Measurements from ENCODE around the gene EDRF1.

Gene EDRF1

DNA sequence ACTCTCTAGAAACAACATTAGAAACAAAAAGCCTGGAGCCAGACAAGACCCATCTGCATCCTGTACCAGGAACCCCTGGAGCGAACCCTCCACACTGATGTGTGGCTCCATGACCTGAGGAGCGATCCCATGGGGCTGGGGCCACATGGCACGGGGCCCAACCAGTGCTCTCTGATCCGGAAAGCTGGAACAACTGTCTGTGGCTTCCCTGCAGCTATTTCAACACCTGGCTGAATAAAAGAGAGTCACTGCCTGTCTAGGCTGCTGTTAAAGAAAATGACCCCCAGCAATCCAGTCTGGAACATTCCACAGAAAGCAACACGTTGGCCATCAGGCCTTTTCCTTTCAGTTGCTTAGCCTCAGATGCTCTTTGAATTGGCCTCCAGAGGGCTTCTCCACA is 82.6 kb downstream of the EDRF1 start:
- no peaks in the 10 kb centered on the region for H3K27me3 ChIP-seq (ENCODE audit: control insufficient read depth, low read length)
- H3K4me2 ChIP-seq (ENCODE audit: low read length): no peak overlapping the region
- H3F3A ChIP-seq (ENCODE audit: control insufficient read depth, insufficient read depth): no peaks in the 10 kb centered on the region
- TF ChIP-seq, protein P1, sequence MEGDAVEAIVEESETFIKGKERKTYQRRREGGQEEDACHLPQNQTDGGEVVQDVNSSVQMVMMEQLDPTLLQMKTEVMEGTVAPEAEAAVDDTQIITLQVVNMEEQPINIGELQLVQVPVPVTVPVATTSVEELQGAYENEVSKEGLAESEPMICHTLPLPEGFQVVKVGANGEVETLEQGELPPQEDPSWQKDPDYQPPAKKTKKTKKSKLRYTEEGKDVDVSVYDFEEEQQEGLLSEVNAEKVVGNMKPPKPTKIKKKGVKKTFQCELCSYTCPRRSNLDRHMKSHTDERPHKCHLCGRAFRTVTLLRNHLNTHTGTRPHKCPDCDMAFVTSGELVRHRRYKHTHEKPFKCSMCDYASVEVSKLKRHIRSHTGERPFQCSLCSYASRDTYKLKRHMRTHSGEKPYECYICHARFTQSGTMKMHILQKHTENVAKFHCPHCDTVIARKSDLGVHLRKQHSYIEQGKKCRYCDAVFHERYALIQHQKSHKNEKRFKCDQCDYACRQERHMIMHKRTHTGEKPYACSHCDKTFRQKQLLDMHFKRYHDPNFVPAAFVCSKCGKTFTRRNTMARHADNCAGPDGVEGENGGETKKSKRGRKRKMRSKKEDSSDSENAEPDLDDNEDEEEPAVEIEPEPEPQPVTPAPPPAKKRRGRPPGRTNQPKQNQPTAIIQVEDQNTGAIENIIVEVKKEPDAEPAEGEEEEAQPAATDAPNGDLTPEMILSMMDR (IDR thresholded peaks at IDR 0.05; ENCODE audit: low read depth, low read length, poor library complexity, severe bottlenecking): no peak
- no peak for TF ChIP-seq EZH2phosphoT487 (IDR thresholded peaks at IDR 0.05; ENCODE audit: borderline replicate concordance, low read length)
- H4K20me1 ChIP-seq (ENCODE audit: control insufficient read depth, insufficient read depth, low read depth, low read length): no peaks in the 10 kb centered on the region
- no peaks in the 10 kb centered on the region for H3K9me3 ChIP-seq (ENCODE audit: control insufficient read depth, insufficient read depth, low read length)
- H3K27ac ChIP-seq (ENCODE audit: low read depth, low read length): no peak overlapping the region
- H3K36me3 ChIP-seq (ENCODE audit: control insufficient read depth, low read length): peaks cover 18% of the 10 kb centered on the region
- H3K9me2 ChIP-seq (replicated peaks; ENCODE audit: control insufficient read depth, low read length): no peaks in the 10 kb centered on the region
- H3K79me2 ChIP-seq (ENCODE audit: control insufficient read depth, low read length): no peaks in the 10 kb centered on the region
- no peaks in the 10 kb centered on the region for H3K4me1 ChIP-seq (ENCODE audit: control insufficient read depth, low read length)
- H3K4me3 ChIP-seq (ENCODE audit: low read length): no peak overlapping the region

DNA sequence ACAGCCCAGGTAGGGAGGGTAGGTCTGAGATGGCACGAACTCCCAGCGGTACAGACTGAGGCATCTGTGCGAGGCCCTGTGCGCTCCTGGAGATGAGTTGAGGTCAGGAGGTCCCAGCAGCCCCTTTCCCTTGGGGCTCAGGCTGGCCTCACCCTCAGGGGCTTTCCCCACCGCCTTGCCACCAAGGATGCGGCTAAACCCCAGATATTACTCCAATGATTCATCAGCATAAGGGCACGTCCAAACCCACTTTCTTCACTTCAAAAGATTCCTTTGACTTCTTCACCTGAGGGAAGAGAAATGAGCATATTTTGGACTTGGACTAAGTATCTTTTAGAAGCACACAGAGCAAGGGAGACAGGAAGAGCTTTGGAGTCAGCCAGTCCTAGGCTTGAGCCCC is 83.2 kb downstream of the EDRF1 start:
- Histone ChIP-seq H3K79me2 (ENCODE audit: control insufficient read depth, low read length) (no peaks in the 10 kb centered on the region), H4K20me1 (ENCODE audit: control insufficient read depth, insufficient read depth, low read depth, low read length) (no peaks in the 10 kb centered on the region)
- TF ChIP-seq, protein P1 (IDR thresholded peaks at IDR 0.05; ENCODE audit: low read depth, low read length, poor library complexity, severe bottlenecking): no peak
- no peak for TF ChIP-seq EZH2phosphoT487 (IDR thresholded peaks at IDR 0.05; ENCODE audit: borderline replicate concordance, low read length)

DNA sequence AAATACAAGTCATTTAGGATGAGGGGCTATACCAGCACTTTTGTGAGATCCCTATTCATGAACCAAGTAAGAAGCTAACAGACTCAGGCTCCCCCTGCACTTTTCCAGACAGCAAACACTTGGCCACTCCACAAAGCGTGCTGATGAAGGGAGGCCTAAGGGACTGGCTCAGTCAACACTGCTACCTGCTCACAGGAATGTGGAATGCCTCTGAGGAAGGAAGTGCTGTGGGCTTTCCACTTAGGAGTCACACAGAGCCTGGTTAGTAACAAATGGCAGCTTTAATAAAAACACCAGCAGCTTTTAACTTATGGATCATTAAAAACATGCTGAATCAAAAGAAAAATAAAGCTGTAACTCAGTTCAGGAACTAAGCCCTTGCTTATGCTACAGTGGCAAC is 88.5 kb downstream of the EDRF1 start:
- Histone ChIP-seq H3K36me3 (ENCODE audit: control insufficient read depth, low read length) (peaks cover 42% of the 10 kb centered on the region), H3K9me2 (replicated peaks; ENCODE audit: control insufficient read depth, low read length) (no peaks in the 10 kb centered on the region), H3K4me2 (ENCODE audit: low read length) (no peak overlapping the region), H3K79me2 (ENCODE audit: control insufficient read depth, low read length) (no peaks in the 10 kb centered on the region), H3K27me3 (ENCODE audit: control insufficient read depth, low read length) (no peaks in the 10 kb centered on the region), H3K4me1 (ENCODE audit: control insufficient read depth, low read length) (no peaks in the 10 kb centered on the region), H3K9me3 (ENCODE audit: control insufficient read depth, insufficient read depth, low read length) (no peaks in the 10 kb centered on the region), H4K20me1 (ENCODE audit: control insufficient read depth, insufficient read depth, low read depth, low read length) (no peaks in the 10 kb centered on the region), H3F3A (ENCODE audit: control insufficient read depth, insufficient read depth) (no peaks in the 10 kb centered on the region), H3K4me3 (ENCODE audit: low read length) (no peak overlapping the region), H3K27ac (ENCODE audit: low read depth, low read length) (no peak overlapping the region)
- TF ChIP-seq, protein P1 (IDR thresholded peaks at IDR 0.05; ENCODE audit: low read depth, low read length, poor library complexity, severe bottlenecking): no peak
- TF ChIP-seq EZH2phosphoT487 (IDR thresholded peaks at IDR 0.05; ENCODE audit: borderline replicate concordance, low read length): no peak

More for the DNA sequence above, 83.2 kb downstream of the EDRF1 start:
- H3K4me3 ChIP-seq (ENCODE audit: low read length): no peak overlapping the region
- H3K27me3 ChIP-seq (ENCODE audit: control insufficient read depth, low read length): no peaks in the 10 kb centered on the region
- no peaks in the 10 kb centered on the region for H3K9me2 ChIP-seq (replicated peaks; ENCODE audit: control insufficient read depth, low read length)
- no peaks in the 10 kb centered on the region for H3K4me1 ChIP-seq (ENCODE audit: control insufficient read depth, low read length)
- no peaks in the 10 kb centered on the region for H3F3A ChIP-seq (ENCODE audit: control insufficient read depth, insufficient read depth)
- H3K36me3 ChIP-seq (ENCODE audit: control insufficient read depth, low read length): peaks cover 20% of the 10 kb centered on the region
- no peak overlapping the region for H3K27ac ChIP-seq (ENCODE audit: low read depth, low read length)
- H3K4me2 ChIP-seq (ENCODE audit: low read length): no peak overlapping the region
- H3K9me3 ChIP-seq (ENCODE audit: control insufficient read depth, insufficient read depth, low read length): no peaks in the 10 kb centered on the region

DNA sequence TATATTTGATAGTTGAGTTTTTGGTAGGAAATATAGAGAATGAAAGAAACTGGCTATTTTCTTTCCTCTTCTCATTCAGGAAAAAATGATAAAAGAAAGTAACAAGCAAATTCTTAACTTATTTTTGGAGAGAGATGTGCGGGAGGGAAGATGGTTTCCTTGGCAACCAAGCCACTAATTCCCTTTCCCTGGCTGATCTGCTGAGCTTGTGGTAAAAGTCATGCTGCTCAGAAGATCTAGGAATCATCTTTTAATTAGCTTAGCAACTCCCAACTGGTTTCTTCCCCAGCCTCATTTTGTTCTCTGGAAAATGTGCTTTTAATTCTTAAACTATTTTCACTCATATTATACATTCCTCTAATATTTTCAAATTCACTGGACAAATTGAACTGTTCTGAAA is 91.7 kb downstream of the EDRF1 start:
- Histone ChIP-seq H3K9me2 (replicated peaks; ENCODE audit: control insufficient read depth, low read length) (no peaks in the 10 kb centered on the region), H3K9me3 (ENCODE audit: control insufficient read depth, insufficient read depth, low read length) (no peaks in the 10 kb centered on the region), H3K4me3 (ENCODE audit: low read length) (no peak overlapping the region), H3K79me2 (ENCODE audit: control insufficient read depth, low read length) (no peaks in the 10 kb centered on the region), H3K27me3 (ENCODE audit: control insufficient read depth, low read length) (no peaks in the 10 kb centered on the region), H3K36me3 (ENCODE audit: control insufficient read depth, low read length) (peaks cover 54% of the 10 kb centered on the region), H3K27ac (ENCODE audit: low read depth, low read length) (no peak overlapping the region), H3K4me2 (ENCODE audit: low read length) (no peak overlapping the region), H3K4me1 (ENCODE audit: control insufficient read depth, low read length) (no peaks in the 10 kb centered on the region), H4K20me1 (ENCODE audit: control insufficient read depth, insufficient read depth, low read depth, low read length) (no peaks in the 10 kb centered on the region), H3F3A (ENCODE audit: control insufficient read depth, insufficient read depth) (no peaks in the 10 kb centered on the region)
- no peak for TF ChIP-seq EZH2phosphoT487 (IDR thresholded peaks at IDR 0.05; ENCODE audit: borderline replicate concordance, low read length)
- TF ChIP-seq, protein P1 (IDR thresholded peaks at IDR 0.05; ENCODE audit: low read depth, low read length, poor library complexity, severe bottlenecking): no peak

Measured in DOHH2 (cell line).